ENCODE results near the gene FAM193A.
"Not testable (repeated sequence)": the region's sequence is repeated elsewhere in the genome, so short reads cannot be mapped to it uniquely, and the experiment has no call there.

The FAM193A gene

GRCh38 chr4:2608291-2608690 is 71.8 kb downstream of the FAM193A start:
- DNase-seq (ENCODE audit: low read depth), result no peak

DNA sequence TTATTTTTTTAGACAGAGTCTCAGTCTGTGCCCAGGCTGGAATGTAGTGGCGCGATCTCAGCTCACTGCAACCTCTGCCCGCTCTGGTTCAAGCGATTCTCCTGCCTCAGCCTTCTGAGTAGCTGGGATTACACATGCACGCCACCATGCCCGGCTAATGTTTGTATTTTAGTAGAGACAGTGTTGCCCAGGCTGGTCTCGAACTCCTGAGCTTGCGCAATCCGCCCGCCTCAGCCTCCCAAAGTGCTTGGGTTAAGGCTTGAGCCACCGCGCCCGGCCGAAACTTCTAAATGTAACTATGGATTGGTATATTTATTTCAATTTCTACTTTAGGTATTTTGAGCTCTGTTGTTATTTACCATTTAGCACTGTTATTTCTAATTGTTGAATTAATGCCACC is 79.4 kb downstream of the FAM193A start:
- no peak for DNase-seq (ENCODE audit: low read depth)

- no peak for DNase-seq (ENCODE audit: low read depth)
These were observed 81.5 kb downstream of the FAM193A start for GRCh38 chr4:2617955-2618354.

DNA sequence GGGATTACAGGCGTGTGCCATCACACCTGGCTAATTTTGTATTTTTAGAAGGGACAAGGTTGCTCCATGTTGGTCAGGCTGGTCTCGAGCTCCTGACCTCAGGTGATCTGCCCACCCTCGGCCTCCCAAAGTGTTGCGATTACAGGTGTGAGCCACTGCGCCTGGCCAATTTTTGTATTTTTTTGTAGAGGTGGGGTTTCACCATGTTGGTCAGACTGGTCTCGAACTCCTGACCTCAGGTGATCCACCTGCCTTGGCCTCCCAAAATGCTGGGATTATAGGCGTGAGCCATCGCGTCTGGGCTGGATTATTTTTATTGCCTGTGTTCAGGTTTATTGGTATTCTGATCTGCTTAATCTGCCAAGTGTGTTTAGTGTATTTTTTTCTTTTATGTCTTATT is 82.3 kb downstream of the FAM193A start:
- not testable (repeated sequence) for DNase-seq (ENCODE audit: low read depth)

DNA sequence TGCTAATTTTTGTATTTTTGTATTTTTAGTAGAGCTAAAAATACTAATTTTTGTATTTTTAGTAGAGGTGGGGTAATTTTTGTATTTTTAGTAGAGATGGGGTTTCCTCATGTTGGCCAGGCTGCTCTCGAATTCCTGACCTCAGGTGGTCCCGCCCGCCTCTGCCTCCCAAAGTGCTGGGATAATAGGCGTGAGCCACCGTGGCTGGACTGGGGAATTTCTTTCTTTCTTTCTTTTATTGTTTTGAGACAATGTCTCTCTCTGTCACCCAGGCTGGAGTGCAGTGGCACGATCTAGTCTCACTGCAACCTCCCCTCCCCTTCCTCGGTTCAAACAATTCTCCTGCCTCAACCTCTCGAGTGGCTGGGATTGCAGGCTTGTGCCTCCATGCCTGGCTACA is 83.0 kb downstream of the FAM193A start:
- no peak for DNase-seq (ENCODE audit: low read depth)

- DNase-seq (ENCODE audit: low read depth), result no peak
These were observed 85.0 kb downstream of the FAM193A start for GRCh38 chr4:2621419-2621818.

- no peak for DNase-seq (ENCODE audit: low read depth)
These were observed 87.0 kb downstream of the FAM193A start for GRCh38 chr4:2623442-2623841.

- no peak for DNase-seq (ENCODE audit: low read depth)
These were observed 88.5 kb downstream of the FAM193A start for GRCh38 chr4:2624782-2625530.

DNA sequence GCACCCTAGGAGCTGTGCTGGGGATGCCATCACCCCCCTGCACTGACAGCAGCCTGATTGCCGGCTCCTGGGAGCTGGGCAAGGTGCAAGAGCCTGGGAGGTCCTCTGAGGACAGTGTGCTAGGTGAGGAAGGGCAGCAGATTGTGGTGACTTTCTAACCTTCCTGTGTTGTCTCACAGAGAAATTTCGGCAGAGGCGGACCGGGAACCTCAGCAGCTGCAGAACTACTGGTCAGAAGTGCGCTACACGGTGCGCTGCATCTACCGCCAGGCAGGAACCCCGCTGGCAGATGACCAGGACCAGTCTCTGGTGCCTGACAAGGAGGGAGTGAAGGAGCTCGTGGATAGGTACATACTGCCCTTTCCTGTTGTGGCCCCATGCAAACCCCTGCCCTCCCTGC is 89.8 kb downstream of the FAM193A start:
- DNase-seq (ENCODE audit: low read depth), result no peak

DNA sequence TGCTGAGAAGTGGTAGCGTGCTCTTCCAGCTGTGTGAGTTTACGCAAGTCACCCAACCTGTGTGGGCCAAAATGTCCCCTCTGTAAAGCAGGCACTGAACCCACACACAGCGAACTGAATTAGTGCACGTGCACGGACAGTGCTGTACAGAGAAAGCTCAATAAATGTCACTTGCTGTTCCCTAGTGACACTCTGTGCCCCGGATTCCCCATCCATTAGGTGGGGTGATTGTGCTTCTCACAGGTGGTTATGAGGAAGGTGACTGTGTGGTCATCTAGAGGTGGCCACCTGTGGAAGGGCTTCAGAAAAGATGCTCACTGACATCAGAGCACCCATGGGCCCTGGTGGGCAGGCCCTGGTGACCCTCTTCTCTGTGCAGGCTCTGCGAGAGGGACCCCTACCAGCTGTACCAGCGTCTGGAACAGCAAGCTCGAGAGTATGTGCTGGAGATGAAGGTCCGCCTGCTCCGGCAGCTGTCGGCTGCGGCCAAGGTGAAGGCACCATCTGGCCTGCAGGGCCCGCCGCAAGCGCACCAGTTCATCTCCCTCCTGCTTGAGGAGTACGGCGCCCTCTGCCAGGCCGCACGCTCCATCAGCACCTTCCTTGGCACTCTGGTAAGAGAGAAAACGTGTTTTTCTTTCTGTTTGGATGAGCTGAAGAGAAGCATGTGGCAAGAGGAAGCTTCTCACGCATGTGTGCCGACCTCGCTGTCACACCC is 94.3 kb downstream of the FAM193A start:
- DNase-seq (ENCODE audit: low read depth), result no peak

DNA sequence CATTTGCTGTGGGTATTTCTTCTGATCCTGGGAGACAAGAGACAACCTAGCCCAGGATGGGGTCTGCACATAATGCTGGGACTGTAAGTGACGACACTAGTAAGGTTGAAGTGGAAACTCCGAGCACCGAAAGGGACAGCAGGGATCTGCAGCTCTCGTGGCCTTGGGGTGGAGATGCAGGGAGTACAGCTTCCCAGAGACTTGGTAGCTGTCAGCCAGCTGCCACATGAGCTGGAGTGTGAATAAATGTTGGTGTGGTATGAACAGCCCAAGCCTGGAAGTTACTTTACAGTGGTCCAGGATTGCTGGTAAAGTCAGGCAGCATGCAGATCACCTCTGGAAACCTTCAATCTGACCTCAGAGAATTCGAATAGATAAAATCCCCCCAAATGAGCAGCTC is 97.6 kb downstream of the FAM193A start:
- no peak for DNase-seq (ENCODE audit: low read depth)

- no peak for DNase-seq (ENCODE audit: low read depth)
These were observed 99.9 kb downstream of the FAM193A start for GRCh38 chr4:2636331-2636730.

- DNase-seq (ENCODE audit: low read depth), result not testable (repeated sequence)
These were observed 100.5 kb downstream of the FAM193A start for GRCh38 chr4:2636994-2637393.

DNA sequence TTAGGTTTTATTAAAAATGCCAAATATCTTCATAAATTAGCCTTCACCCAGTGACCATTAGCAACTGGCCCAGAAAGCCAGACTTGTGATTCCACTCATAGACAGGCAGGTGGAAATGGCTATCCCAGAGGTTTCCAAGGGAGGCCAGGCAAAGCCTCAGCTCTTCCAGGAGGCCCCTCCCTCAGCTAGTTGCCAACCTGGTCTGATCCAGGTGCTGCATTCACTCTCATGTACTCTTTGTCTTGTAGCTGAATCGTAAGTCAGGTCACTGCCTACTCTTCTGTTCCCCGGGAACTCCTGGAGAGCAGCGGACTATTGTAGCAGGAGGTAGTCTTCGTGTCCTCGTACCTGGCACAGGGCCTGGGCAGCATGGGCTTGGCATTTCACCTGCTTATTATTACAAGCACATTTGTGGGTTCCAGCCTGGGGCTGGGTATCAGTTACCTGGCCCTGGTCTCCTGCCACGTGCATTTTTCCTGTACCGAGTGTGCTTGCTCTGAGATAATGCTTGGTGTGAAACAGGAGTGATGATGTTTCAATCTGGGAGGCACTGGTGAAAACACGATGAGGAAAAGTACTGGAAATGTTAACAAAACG is 101.6 kb downstream of the FAM193A start:
- DNase-seq (ENCODE audit: low read depth), result no peak

GRCh38 chr4:2638730-2639129 is 102.3 kb downstream of the FAM193A start:
- no peak for DNase-seq (ENCODE audit: low read depth)

DNA sequence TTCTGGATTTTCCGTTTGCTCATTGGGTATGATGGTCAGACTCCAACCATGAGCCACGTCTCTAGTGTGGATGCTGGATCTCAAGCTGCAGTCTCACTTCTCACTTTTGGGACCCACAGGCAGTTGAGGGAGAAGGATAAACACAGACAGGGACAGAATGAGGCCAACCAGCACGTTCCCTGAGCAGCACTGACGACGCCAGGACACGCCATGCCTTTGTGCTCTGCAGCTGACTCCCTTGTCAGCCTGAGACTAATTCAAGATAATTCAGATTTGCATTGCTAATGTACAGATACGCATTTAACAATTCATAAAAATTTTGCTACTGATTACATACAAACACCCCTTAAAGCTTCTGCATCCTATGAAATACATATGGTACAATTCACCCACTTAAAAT is 106.5 kb downstream of the FAM193A start:
- no peak for DNase-seq (ENCODE audit: low read depth)

DNA sequence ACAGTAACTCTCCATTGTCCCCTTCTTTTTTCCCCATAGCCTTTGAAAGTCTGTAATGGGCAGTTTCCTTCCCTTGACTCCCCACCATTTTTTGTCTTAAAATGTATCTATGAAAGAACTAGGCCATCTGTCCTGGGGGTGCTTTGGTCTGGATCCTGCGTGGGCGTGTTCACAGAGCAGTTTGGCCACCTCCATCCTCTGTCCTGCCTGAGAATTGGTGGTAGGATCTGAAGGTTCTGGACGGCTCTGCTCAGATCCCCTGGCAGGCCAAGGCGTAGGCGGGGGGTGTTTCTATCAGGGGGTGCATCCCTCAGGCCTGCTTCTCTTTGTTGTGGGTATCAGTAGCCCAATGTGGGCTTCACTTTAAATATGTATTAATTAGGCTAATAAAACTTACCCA is 107.1 kb downstream of the FAM193A start:
- no peak for DNase-seq (ENCODE audit: low read depth)

GRCh38 chr4:2646396-2647149 is 110.1 kb downstream of the FAM193A start:
- DNase-seq (ENCODE audit: low read depth), result no peak

DNA sequence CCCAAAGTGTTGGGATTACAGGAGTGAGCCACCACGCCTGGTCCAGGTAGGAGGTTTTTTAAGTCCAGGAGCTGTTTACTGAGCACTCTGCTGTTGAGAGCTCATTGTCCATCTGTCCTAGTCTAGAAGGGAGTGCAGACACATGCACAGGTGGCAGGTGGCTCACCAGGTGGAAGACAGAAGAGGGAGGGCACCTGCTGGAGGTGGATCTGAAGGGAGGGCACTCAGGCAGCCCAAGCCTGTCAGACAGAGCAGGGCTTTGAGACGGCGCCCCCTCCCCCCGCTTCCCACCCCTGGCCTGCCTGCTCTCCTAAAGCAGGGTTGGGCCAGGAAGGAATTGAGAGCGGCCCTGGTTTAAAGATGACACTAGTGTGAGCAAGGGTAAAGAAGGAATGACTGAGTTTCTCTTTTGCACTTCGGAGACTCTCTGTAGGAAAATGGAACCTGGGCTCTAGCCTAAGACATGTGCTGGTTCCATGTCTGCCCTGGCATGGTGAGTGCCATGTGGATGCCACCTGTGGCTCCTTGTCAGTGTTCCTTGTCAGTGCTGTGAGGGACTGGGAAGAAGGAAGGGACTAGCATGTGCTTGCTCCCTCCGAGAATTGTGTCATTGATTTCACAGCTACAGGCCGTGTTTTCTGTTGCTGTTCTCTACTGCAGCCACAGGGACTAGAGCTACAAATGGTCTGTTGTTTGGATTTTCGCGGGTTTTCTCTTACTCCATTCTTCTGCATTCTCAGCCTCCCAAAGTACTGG is 111.1 kb downstream of the FAM193A start:
- no peak for DNase-seq (ENCODE audit: low read depth)

DNA sequence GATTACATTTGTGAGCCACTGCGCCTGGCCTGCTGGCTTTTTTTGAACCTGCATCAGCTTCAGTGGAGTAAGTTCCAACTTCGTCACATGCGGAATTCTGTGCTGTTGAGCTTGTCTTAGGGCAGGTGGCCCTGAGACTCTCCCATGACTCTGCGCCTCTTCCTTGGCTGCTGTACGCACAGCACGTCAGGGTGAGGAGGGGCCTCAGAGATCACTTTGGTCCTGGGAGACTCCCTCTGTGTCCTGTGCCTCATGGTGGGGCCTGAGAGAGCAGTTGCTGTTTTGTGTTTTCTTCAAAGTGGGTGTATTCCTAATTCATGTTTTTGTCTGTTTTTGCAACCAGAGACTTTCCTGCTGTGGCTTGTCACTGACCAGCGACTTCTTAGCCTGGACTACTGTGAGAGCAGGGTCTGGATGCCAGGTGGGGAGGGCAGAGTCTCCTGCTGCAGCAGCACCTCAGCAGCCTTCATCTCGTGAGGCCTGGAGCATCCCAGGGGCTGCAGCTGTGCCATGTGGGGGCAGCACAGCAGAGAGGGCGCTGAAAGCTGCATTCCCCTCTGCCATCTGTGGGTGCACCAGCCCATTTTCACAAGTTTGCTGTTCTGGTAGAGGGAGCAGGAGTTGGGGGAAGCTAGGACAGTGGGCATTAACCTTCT is 111.8 kb downstream of the FAM193A start:
- no peak for DNase-seq (ENCODE audit: low read depth)

- no peak for DNase-seq (ENCODE audit: low read depth)
These were observed 113.2 kb downstream of the FAM193A start for GRCh38 chr4:2649604-2650114.
